Fibroblast of gingiva (primary cell): ENCODE results near the gene OR8B8.
"Not testable (repeated sequence)": the region's sequence is repeated elsewhere in the genome, so short reads cannot be mapped to it uniquely, and the experiment has no call there.

Source experiments
- DNase-seq: peaks from one replicate; pipeline ENCODE4 v3.0.0-alpha.2; 2011; ENCODE audit warnings: low read depth

The OR8B8 gene

DNA sequence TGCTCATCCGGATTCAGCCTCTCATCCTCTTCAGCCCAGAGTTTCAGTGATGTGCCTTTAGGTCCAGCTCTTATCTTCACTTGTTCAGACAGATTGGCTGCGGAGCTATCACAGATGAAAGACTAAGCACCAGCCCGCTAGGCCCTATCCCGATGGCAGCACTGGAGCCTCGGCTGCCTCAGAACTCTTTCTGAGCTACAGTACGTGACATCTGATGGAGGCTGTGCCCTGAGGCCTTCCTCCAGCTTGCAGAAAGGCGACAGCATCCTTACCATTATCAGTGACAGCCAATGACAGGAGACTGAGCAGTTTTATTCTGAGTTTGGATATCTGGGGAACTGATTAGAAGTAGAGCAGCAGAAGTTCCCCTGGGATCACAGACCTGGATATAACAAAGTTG is 4.0 kb downstream of the OR8B8 start:
- no peak for DNase-seq

DNA sequence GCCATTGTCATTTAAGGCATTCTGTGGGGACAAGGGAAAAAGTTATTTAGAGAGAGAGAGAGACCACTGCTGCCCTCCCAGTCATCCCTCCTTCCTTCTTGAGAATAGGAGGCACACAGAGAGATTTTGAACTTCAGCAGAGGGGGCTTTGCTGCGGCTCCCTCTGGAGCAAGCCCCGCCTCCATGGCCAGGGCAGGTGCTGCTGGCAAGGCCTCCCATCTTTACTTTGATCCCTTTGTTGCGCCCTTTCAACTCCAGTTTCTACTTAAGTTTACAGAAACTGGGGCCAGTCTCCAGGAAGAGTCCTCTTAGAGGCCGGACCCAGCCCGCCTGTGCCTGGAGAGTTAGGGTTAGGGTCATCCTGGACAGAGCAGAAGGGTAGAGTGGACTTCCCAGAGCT is 4.4 kb downstream of the OR8B8 start:
- no peak for DNase-seq

DNA sequence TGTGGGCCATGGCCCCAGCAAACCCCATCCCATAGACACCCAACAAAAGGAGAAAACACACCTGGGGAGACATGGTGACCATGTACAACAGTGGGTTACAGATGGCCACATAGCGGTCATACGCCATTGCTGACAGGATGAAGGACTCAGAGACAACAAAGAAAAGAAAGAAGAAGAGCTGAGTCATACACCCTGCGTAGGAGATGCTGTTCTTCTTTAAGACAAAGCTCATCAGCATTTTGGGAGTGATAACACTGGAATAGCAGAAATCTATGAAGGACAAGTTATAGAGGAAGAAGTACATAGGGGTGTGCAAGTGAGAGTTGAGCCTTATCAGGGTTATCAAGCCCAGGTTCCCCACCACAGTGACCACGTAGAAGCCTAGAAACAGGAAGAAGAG is 4.9 kb downstream of the OR8B8 start:
- DNase-seq = no peak

DNA sequence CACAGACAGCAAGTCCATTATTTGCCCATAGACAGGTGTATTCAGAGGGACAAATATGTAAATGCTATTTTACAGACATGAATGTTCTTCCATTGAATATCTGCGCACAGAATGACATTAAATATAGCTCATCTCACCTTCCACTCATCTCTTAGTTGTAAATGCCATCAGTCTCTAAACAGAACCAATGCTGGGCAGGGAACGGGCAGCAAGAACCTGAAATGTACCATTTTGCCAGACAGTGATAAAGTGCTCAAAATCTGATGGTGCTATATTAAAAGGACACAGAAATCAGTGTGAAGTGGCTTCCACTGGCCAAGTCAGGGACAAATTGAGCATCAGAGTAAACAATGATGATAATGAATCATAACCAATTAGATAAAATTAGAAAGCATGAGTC is 10.8 kb downstream of the OR8B8 start:
- no peak for DNase-seq

DNA sequence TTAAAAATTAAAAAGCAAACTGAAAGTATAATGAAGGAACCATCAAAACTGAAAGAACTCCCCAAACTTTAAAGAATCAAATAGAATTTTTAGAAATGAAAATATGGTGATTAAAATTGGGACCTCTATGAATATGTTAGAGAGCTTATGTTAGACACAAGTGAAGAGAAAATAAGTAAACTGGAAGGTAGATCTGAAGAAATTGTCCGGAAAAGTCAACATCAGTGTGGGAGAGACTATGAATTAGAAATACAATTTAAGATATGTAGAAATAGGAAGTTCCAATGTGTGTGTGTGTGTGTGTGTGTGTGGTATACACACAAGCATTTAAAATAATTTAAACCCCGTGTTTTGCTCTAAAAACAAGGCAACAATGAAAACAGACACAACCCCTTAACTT is 15.9 kb downstream of the OR8B8 start:
- DNase-seq = no peak

DNA sequence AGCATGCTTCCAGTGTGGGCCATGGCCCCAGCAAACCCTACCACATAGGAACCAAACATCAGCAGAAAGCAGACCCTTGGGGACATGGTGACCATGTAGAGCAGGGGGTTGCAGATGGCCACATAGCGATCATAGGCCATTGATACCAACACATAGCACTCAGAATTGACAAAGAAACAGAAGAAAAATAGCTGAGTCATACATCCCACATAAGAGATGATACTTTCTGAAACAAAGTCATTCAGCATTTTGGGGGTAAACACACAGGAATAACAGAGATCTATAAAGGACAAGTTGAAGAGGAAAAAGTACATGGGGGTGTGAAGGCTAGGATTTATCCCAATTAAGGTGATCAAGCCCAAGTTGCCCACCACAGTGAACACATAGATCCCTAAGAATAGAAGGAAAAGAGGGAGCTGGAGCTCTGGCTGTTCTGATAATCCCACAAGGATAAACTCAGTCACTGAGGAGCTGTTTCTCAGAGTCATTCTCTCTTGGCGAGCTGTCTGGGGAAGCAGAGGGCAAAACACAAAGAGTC is 21.0 kb downstream of the OR8B8 start, which contains the start of gene OR8B4:
TSS of gene OR8B4 (minus strand) at position 488 of the 538 bp plus-strand sequence. CDS start at position 488, 0 bp downstream.
- no peak for DNase-seq

DNA sequence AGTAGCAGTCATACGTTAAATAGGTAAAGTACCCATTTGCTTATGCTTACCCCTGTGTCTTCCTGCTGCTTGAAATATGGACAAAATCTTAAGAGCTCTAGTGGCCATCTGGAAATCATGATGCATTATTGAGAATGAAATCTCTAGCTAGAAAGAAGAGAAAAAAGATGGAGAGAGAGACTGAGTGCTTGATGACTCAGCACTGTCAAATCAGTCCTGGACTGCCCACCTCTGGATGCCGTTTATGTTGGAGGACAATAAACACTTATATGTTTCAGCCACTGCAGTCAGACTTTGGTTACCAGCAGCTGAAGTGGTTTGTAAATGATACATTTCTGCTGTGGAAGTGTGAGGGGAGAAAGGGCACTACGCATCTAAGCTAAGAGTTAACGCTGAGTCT is 24.5 kb downstream of the OR8B8 start:
- no peak for DNase-seq

DNA sequence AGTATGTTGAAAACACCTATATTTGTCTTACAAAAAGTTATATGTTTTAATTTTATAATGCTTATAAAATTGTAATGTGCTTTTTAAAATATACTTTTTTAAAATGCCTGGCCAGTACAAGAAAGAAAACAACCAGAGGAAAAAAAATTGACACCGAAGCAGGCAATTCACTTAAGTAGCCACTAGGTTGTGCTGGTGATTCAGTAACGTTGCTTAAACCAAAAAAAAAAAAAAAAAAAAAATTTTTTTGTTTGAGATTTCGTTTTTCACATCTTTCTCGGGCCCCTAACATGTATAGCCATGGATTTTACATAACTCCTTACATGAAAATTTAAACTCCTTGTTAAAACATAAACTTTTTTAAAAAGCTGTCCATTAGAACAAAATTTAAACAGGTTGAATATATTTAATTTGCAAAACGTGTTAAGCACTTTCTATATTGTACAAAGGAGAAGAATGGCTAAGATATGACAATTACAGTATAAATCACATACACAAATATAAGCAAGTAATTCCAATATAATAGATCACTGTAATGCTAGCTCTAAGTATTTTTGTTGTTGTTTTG is 30.1 kb downstream of the OR8B8 start:
- peak; percentile 15 for DNase-seq

DNA sequence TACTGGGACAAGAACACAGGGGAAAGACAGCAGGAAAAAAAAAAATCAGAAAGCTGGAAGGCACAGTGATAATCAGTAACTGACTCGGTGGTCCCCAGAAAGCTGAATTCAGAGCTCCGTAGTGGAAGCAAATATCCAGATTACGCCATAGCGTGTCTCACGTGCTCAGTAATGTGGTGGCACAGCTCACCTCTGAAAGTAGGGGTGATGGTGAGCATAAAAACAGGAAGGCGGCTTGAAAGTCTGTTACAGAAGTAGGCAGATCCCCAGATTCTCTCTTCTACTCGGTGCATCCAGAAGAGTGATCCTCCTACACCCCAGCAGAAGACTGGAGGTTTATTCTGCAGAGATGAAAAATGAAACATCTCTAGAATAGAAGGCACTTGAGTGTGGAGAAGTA is 35.6 kb downstream of the OR8B8 start:
- DNase-seq = no peak

DNA sequence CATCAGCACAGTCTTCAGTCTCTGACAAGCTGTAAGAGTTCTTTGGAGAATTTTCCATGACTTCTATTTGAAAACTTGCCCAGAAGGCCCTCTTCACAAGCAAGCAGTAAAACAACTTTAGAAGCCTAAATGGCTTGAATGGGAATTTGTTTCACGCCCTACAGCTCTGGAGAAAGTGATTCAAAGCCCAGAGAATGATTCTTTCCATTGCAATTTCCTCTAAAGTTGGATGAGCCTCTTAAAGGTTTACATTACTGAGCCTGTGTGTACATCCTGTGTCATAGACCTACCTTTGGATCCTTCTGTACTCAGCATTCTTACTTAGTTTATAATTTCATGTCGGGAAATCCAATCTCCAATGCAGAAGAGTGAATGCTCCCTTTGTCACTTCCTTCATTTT is 39.9 kb downstream of the OR8B8 start:
- no peak for DNase-seq

DNA sequence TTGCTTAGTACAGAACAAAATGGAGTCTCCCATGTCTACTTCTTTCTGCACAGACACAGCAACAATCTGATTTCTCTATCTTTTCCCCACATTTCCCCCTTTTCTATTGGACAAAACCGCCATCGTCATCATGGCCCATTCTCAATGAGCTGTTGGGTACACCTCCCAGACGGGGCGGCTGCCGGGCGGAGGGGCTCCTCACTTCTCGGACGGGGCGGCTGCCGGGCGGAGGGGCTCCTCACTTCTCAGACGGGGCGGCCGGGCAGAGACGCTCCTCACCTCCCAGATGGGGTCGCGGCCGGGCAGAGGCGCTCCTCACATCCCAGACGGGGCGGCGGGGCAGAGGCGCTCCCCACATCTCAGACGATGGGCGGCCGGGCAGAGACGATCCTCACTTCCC is 42.3 kb downstream of the OR8B8 start:
- not testable (repeated sequence) for DNase-seq

DNA sequence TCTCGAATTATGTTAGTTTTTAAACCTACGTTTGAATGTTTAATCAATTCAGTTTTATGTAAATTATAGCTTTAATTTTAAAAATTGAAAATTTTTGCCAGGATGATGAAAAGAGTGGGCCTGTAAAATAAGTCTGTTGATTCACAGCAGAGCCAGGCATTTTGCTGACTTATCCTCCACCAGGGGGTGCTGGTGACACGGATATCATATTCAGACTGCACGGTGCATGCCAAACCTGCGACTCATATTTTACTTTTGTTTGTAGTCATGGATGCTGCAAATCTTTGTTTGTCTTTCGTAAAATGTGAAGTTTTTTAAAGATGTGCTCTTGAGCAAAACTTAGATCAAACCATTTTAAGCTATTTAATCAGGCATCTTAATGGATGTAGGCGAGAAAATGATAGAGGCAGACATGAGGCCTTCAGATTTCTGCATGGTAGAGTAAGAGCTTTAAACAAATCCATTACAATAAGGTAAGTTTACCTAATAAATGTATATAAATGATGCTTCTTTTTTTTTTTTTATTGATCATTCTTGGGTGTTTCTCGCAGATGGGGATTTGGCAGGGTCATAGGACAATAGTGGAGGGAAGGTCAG is 43.1 kb downstream of the OR8B8 start:
- DNase-seq = peak; percentile 71

DNA sequence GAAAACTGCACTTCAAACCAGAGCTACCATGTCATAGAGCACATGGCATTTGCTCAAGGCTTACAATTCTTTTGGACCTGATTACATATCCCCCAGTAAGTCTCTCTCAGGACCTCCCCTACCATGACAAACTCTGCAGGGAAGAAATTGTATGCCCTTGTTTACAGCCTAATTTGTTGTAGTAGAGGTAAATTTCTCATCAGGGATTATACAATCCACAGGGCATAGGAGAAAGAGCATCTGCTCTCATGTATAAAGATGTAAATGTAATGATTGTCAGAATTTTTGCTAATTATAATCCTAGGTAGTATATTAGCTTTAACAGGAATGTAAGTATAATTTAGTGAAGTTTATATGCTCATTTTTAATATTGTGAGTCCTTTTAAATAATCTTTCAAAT is 46.6 kb downstream of the OR8B8 start, which contains the start of gene OR8B3:
TSS of gene OR8B3 (minus strand) at position 101 of the 400 bp plus-strand sequence. CDS start 1,673 bp downstream, outside the sequence.
- DNase-seq = no peak

DNA sequence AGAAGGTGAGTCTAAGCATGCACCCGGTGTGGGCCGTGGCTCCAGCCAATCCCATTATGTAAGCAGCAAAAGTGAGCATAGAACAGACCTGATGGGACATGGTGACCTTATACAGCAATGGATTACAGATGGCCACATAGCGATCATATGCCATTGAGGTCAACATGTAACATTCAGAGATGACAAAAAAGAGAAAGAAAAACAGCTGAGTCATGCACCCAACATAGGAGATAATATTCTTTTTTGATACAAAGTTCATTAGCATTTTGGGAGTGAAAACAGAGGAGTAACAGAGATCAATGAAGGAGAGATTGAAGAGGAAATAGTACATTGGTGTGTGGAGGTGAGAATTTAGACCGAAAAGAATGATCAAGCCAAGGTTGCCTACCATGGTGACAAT is 48.6 kb downstream of the OR8B8 start:
- not testable (repeated sequence) for DNase-seq

DNA sequence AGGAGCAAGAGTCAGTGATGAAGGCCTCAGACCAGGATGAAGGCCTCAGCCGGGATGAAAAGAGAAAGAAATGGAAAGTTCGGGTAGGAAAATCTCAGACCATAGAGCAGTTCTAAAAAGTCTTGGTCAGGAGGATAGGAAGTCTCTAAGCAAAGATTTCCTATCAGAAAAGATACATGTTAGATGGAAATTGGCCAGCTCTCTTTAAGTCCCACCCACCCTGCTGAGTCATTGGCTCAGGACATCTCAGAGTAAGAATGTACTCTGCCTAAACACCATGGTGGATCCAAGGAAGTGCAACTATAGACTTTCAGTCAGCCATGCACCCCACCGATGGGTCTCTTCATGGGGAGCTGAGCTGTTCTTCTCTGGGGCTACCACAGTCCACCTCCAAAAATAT is 51.1 kb downstream of the OR8B8 start:
- no peak for DNase-seq
